Measurements from ENCODE around the gene CDC5L. TPM values are rescaled to one million over a fixed set of nuclear protein-coding genes. Genes with fewer than 3 reads are reported as not detected.

Gene CDC5L
- total and polyA plus RNA-seq, 7 donors = 10.9 to 33.3 (median 27.4) TPM

- Histone ChIP-seq H3K4me3 (no peak overlapping the region), H3K27ac (no peak overlapping the region), H3K27me3 (ENCODE audit: insufficient read depth in 3 of 3, low read length in 2 of 3) (no peaks in the 10 kb centered on the region), H3K36me3 (ENCODE audit: insufficient read depth in 1 of 2, low read depth in 1 of 2) (peaks cover 13 to 64% of the 10 kb centered on the region in 2 donors), H3K4me1 (peaks cover 7% of the 10 kb centered on the region), H3K9me3 (no peaks in the 10 kb centered on the region)
- intact Hi-C loops (cut with DNase I) = no loop called here
- WGBS, 3 donors = 91 to 96% (median 92%) methylated on average over 5 of the region's 5 CpGs
- ATAC-seq (no peak), DNase-seq (no peak)
- TF ChIP-seq CTCF (IDR thresholded peaks at IDR 0.05) = no peak
These were observed 16.7 kb downstream of the CDC5L start for GRCh38 chr6:44404022-44404714.

GRCh38 chr6:44404715-44405099 is 17.2 kb downstream of the CDC5L start:
- 90 to 96% (median 92%) methylated on average over 1 of the region's 1 CpG for WGBS, 3 donors
- ATAC-seq (no peak), DNase-seq (no peak)
- Histone ChIP-seq H3K27me3 (ENCODE audit: insufficient read depth in 3 of 3, low read length in 2 of 3) (no peaks in the 10 kb centered on the region), H3K9me3 (no peaks in the 10 kb centered on the region), H3K4me3 (no peak overlapping the region), H3K36me3 (ENCODE audit: insufficient read depth in 1 of 2, low read depth in 1 of 2) (peaks cover 14 to 64% of the 10 kb centered on the region in 2 donors), H3K27ac (no peak overlapping the region), H3K4me1 (peaks cover 7% of the 10 kb centered on the region)
- no peak for TF ChIP-seq CTCF (IDR thresholded peaks at IDR 0.05)
- intact Hi-C loops (cut with DNase I) = no loop called here

GRCh38 chr6:44407951-44408670 is 20.6 kb downstream of the CDC5L start:
- Histone ChIP-seq H3K36me3 (ENCODE audit: insufficient read depth in 1 of 2, low read depth in 1 of 2) (peaks cover 11 to 82% of the 10 kb centered on the region in 2 donors), H3K27ac (no peak overlapping the region), H3K27me3 (ENCODE audit: insufficient read depth in 3 of 3, low read length in 2 of 3) (no peaks in the 10 kb centered on the region), H3K4me1 (no peaks in the 10 kb centered on the region), H3K4me3 (no peak overlapping the region), H3K9me3 (no peaks in the 10 kb centered on the region)
- DNase-seq (no peak), ATAC-seq (no peak)
- no peak for TF ChIP-seq CTCF (IDR thresholded peaks at IDR 0.05)
- WGBS, 3 donors = 93 to 96% (median 94%) methylated on average over 11 of the region's 11 CpGs
- intact Hi-C loops (cut with DNase I) = no loop called here

- Histone ChIP-seq H3K27me3 (ENCODE audit: insufficient read depth in 3 of 3, low read length in 2 of 3) (no peaks in the 10 kb centered on the region), H3K4me3 (no peak overlapping the region), H3K36me3 (ENCODE audit: insufficient read depth in 1 of 2, low read depth in 1 of 2) (peaks cover 9 to 83% of the 10 kb centered on the region in 2 donors), H3K4me1 (no peaks in the 10 kb centered on the region), H3K27ac (no peak overlapping the region), H3K9me3 (no peaks in the 10 kb centered on the region)
- ATAC-seq (no peak), DNase-seq (no peak)
- no peak for TF ChIP-seq CTCF (IDR thresholded peaks at IDR 0.05)
- WGBS, 3 donors = 83 to 84% (median 83%) methylated on average over 7 of the region's 7 CpGs
- intact Hi-C loops (cut with DNase I) = no loop called here
These were observed 21.8 kb downstream of the CDC5L start for GRCh38 chr6:44409207-44409794.

Measured in psoas muscle (tissue), 8 donors.